Cardiac septum (tissue), 1 donor: Measurements from ENCODE around the gene SLC16A7. TPM values are rescaled to one million over a fixed set of nuclear protein-coding genes. Genes with fewer than 3 reads are reported as not detected.

Experiments
- DNase-seq: peaks from one replicate; pipeline ENCODE4 v3.0.0-alpha.2; 2020; ENCODE audit warnings: low spot score
- intact Hi-C: fragments of 100-400 bp; cut with DNase I; formaldehyde crosslinking; loops from one replicate; pipeline ENCODE4 v1.14.0; 2022
- total RNA-seq: library from RNA; stranded (reverse); fragmentation: NEBNext Ultra II Directional; extraction: Animal tissue kit (Norgen Biotek cat#: 25700); gene quantifications from one replicate; pipeline ENCODE4 v1.2.1, GENCODE V29; 2021
- donor health status: DM: no; HTN: no; CAD: no.

SLC16A7 gene
- total RNA-seq, 1 donor from 2014 or later, result 90.1 TPM

DNA sequence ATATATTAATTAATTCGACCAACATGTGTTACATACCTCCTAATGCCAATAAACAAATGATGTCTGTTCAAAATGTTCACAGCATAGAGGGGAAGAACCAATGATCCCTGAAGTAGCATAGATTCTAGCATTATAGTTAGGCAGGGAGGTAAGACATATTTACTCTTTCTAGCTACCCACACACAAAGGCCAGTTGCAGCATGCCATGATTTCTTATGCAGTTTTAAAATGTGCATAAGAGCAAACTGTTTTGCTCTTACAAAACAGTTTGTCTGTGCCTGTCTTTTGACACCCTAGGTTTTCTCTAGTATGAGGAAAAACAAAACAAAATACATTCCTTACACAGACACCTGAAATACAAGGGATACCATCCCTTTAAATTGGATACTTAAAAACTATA, 61.9 kb downstream of the SLC16A7 start:
- intact Hi-C loops, result no loop called here
- DNase-seq, result no peak

DNA sequence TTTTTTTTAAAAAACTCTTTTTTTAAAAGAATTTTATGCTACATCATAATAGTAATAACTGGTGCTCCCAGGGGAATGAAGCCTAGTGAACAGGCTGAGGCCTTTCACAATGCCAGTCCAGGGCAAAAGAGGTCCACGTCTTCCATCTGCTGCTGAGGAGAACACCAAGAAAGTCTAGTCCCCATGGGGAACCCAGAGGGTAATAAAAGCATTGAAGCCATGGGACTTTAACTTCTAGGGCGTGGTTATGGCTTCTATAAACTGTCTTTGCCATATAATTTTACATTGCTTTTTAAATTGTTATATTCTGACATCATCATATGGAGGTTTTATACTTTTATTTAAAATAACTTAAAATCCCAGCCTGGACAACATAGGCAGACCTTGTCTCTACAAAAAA, 64.3 kb downstream of the SLC16A7 start:
- intact Hi-C loops, result loop anchor here (5.0 kb wide), 1 partner anchor 63 kb away; the partner anchor contains the start of gene SLC16A7
- DNase-seq, result no peak

DNA sequence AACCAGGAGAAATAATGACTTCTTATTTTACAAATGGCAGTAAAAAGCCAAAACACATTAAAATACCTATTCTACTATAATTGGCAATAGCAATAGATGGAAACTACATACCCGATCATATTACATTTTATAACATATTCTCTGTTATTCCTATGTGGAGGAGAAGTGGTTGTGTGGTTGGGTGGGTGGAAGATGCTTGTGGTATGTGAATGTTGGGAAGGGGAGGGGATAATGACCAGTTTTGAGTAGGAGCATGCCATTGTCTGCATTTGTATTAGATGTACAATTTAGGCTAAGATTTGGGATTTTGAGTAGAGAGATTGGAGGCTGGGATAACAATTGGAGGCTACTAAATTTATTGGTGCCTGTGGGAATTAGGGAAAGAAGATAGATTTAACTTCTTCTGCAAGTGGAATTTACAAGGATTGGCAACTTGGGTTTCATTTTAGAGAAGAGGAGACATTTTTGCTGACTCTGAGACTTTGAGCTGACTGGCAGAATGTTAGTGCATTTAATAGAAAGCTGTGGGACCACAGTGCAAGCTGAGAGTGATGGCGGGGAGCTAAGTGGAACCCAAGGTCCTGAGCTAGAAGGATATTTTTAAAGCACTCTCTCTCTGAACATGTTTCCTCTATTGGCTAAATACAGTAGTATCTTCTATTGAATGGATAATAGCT, 65.2 kb downstream of the SLC16A7 start:
- intact Hi-C loops, result loop anchor here (5.0 kb wide), 1 partner anchor 64 kb away; the partner anchor contains the start of gene SLC16A7
- DNase-seq, result no peak

DNA sequence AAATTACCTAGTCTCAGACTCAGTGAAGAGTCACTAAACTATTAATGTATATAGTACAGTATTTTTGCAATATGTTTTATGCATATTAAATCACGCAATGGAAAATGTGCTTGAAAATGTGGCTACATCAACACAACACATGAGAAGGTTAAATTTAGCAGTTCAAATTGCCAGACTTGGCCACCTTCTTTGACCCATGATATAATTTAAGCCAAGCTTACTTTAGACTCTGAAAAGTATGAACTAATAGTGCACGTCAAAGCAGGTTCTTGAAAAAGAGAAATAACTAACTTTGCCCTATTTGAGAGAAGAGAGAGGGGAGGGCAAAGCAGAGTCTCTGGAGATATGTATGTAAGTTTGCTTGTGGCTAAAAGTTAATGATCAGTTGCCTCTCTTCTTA, 68.7 kb downstream of the SLC16A7 start:
- DNase-seq, result no peak
- intact Hi-C loops, result loop anchor here (5.0 kb wide), 1 partner anchor 67 kb away; the partner anchor contains the start of gene SLC16A7

DNA sequence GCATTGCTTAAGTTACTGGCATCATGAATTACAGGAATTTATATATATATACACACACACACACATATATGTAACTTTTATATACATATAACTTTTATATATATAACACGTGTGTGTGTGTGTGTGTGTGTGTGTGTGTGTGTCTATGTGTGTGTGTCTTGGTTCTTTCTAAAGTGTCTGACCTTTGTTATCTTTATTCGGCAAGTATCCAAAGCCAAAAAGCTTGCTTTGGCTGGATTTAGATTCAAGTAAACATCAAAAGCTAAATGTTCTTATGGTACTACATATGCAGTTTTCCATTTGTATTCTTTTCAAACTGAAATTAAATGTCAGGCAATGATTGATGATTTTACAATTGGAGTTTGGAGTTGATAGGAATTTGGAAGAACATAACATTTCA, 69.9 kb downstream of the SLC16A7 start:
- no peak for DNase-seq
- intact Hi-C loops, result no loop called here

DNA sequence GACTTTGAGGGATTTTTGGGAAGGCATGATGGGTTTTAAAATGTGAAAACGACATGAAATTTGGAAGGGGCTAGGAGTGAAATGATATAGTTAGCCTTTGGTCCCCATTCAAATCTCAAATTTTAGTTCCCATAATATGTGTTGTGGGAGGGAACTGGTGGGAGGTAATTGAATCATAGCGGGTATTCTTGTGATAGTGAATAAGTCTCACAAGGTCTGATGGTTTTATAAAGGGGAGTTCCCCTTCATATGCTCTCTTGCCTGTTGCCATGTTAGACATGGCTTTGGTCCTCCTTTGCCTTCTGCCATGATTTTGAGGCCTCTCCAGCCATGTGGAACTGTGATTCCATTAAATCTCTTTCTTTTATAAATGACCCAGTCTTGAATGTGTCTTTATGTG, 72.8 kb downstream of the SLC16A7 start:
- intact Hi-C loops, result no loop called here
- no peak for DNase-seq

DNA sequence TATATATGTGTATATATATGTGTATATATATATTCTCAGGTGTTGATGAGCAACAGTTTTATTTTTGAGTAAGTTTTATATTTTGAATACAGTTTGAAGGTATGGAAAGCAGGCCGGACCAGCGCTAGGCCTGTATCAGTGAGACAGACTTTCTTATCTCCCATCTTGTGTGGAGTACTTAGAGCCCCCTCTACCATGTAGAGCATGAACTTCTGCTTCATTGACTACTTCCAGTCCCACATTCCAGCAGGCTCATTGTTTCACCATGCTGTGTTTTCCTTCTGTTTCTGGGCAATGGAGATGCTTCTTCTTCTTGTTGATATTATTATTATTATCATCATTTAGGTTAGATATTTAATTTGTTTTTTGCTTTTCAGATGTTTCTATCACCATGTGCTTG, 76.4 kb downstream of the SLC16A7 start:
- DNase-seq, result no peak
- intact Hi-C loops, result no loop called here

DNA sequence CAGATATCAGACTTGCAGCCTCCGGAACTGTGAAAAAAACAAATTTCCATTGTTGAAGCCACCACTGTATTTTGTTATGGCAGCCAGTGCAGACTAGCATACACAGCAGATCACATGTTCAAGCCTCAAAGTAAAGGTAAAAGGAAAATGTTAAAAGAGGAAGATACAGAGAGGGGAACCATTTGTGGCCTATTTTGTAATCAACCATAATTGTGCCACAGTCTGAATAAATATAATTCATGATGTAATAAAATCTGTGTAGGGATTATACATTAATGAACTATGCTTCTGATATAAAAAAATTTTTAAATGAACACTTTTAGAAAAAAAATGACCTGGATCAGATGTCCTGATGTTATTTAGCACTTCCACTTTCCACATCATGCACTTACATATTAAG, 79.6 kb downstream of the SLC16A7 start:
- DNase-seq, result no peak
- intact Hi-C loops, result no loop called here

DNA sequence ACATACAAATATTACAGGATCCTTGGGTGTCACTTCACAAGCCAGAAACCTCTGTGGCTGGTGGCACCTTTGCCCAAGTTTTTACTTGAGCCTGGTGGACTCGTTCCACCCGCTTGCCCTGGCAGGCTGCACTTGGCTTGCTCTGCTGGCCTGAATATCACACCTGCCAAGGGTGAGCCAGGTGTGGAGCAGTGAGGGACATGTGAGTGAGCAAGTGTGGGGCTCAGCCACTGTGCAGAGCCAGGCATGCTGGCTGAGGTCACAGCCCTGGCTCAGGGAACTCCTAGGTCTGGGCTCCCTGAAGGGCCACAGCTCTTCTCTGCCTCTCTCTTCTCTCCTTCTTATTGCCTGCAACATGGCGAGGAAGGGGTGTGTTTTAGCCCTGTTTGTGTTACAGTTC, 82.0 kb downstream of the SLC16A7 start:
- intact Hi-C loops, result no loop called here
- DNase-seq, result no peak

DNA sequence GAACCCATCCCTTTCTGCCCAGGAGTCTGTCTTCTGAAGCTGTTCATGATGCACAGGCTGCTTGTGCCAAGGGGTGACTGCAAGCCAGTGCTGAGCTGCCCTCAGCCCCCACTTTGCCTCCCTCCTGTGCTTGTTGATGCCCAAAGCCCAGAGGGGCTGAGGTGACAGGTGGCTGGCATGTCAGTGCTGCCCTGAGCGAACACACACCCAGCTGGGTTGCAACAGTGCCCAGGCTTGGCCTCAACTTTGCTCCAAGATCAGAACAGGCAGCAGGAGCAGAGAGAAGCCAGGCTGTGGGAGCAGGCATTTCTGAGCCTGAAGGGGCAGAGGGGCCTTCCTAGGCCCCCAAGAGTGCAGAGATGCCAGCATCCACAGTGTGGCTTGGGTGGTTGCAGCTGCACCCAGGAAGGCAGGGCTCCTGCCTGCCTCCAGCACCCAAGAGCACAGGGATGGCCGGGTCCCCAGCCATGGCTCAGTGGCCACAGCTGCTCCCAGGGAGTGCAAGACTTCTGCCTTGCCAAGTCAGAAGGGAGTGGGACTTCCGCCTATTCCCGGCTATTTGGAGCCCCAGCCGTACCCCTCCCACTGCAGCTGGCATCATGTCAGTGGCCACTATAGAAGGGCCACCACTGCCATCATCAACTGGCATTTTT, 83.1 kb downstream of the SLC16A7 start:
- intact Hi-C loops, result no loop called here
- no peak for DNase-seq

DNA sequence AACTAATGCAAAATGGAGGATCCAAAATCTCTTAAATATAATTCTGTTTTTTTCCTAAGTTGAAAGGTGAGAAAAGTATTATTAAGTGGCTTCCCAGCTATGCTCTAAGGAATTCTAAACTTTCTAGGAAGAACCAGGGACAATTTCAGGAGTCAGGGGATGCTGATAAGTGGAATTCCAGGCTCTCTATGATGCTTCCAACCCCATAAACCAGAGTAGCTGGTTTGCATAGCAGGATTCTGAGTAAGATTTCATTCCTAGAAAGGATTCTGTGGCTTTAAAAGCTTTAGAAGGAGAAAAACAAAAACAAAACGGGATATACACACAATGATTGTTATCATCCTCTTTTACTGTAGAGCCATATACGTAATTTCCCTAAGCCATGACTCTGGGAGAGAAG, 93.9 kb downstream of the SLC16A7 start:
- intact Hi-C loops, result no loop called here
- DNase-seq, result no peak

DNA sequence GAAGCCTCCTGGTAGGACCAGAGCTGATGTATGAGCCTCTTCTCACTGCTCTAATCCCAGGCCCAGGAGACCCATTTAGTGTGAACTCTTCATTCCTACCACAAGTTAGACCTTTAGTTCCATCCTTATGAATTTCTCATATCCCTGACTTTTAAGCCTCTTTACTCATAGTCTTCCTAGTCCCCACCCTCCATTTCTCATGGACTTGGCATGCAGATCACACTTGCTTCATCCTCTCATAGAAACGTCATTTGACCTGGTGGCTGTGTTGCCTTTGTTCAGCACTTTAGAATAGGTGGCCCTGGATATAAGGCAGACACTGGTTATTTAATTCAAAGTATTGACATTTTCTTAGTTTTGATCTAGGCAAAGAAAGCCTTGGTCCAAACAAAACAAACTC, 99.5 kb downstream of the SLC16A7 start:
- DNase-seq, result no peak
- intact Hi-C loops, result no loop called here

DNA sequence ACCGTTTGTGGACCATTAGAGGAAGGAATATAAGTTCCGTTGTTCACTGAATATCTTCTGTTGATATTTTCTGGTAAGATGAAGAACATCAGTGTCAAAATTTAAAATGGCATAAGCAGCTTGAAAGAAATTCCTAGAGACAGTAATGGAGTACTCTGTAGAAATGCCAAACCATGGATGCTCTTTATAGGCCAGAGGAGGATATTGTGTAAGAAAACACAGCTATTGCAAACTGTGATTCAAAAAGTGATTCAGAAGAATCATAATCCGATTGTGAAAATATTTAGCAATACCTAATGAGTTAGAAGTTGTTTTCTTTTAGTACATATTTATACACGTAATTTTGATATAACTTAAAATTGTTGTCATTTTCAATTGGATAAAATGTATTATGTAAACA, 102.8 kb downstream of the SLC16A7 start:
- intact Hi-C loops, result no loop called here
- no peak for DNase-seq

DNA sequence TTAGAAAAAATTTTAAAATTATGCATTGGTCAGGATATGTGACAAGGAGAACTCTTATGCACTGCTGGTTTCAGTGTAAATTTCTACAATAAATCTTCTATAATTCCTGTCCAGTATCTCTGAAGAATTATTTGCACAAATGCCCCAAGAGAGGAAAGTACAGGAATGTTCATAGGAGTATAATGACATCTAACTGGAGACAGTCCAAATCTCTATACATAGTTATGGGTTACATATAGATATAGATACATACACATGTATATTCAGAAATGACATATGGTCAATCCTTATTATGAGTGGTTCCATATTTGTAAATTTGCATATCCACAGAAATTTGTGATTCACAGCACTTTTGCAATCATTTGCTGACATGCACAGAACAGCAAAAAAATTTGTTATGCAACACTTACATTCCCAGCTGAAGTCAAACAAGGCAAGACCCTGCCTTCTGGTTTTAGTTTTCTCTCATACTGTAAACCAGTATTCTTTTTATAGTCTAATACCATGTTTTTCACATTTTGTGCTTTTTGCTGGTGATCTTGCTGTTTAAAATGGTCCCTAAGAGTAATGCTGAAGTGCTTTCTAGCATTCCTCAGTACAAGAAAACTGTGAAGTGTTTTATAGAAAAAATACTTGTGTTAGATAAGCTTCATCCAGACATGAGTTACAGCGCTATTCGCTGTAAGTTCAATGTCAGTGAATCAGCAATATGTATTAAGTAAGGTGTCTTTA, 103.8 kb downstream of the SLC16A7 start:
- no peak for DNase-seq
- intact Hi-C loops, result no loop called here

DNA sequence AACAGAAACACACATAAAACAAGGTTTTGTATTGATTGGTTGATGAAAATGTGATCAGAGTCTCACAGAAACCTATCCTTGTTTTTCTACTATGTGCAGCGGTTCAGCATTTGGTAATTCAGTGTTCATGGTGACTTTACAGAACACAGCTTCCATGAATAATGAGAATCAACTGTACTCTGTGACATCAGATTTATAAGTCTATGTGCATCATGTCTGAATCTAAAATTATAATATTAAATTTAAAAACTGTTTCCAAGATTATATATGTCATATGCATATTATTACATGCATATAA, 104.3 kb downstream of the SLC16A7 start:
- no peak for DNase-seq
- intact Hi-C loops, result no loop called here

DNA sequence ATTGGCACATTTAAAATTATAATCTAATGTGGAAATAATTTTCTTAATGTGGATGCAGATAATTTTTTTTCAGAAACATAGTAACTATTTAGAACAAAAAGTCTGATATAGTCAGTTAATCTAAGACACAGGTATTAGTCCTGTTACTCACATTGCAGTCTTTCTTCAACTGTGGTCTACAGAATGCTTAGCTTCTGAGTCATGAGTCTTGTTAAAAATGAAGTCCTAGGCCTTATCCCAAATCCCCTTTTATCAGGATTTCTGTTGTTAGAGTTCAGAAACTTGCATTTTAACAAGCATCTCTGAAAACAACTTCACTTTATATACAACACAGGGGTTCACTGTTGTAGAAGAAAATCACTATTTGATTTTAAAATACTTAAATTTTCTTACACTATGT, 112.2 kb downstream of the SLC16A7 start:
- intact Hi-C loops, result no loop called here
- no peak for DNase-seq

DNA sequence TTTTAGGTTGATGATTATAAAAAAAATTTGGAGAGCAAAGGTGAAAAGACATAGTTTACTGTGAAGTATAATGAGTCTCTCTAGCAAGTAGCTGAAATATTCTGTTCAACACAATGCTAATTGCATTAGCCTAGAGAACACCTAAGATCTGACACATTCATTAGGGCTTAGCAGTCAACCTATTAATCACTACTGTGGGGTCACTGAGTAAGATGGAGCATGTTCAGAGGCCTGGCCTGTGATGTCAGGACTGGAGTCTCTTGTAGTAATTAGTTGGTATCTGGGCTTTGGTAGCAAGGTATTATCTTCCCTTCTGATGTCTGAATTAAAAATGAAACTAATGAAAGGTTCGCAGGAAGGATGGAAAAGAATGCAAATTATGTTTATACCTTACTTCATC, 112.7 kb downstream of the SLC16A7 start:
- no peak for DNase-seq
- intact Hi-C loops, result no loop called here

DNA sequence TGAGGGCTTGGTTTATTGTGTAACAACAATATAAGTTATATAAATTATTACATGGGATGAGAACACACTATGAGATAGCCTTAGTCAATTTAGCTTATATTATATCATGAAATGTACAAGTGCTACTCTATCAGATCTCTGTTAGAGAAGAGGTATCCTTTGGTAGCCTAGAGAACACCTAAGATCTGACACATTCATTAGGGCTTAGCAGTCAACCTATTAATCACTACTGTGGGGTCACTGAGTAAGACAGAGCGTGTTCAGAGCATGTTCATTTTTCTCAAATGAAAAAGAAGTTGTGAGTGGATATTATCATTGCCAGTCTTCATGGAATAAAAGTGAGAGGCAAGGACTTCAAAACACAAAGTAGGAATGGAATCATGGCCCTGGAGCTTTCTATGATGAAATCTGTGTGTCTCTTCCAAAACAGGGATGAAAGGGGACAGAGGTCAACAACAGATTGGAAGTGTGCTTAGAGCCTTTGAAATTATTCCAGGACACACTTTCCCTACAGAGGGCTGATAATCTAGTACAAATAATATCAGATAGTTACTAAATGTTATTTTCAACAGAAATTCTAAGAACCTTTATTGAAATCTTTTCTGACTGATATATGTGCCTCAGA, 114.3 kb downstream of the SLC16A7 start:
- intact Hi-C loops, result no loop called here
- DNase-seq, result no peak

DNA sequence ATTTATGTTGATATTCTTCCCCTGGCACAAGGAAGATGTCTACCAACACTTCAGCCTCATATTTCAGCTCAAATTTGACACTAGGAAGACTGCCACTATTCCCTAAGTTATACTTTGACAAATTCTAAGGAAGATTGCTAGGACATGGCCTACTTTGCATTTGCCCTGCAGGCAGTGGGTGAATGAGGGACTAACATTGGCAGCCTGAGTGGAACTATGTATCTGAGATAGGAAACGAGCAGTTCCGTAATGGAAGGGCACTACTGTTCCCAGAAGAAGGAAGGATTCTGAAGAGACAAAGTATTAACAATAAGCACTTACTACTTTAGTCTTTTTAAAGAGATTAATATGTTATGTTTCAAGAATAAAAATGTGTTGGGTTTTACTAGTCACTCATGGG, 115.1 kb downstream of the SLC16A7 start:
- DNase-seq, result no peak
- intact Hi-C loops, result no loop called here

DNA sequence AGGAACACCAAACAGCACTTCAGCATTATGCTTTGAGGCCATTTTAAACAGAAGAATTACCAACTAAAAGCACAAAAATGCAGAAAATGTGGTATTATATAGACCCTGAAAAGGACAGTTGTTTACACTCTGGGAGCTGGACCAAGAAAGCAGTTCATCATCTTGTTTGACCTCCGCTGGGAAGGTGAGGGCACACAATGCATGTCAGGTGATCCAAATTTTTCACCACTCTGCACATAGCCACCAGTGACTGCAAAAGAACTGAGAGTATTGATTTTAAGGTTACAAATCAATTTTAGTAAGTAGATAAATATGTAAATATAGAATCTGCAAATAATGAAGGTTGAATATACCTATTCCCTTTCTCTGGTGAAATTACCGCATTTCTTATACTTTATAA, 119.6 kb downstream of the SLC16A7 start:
- DNase-seq, result no peak
- intact Hi-C loops, result no loop called here

DNA sequence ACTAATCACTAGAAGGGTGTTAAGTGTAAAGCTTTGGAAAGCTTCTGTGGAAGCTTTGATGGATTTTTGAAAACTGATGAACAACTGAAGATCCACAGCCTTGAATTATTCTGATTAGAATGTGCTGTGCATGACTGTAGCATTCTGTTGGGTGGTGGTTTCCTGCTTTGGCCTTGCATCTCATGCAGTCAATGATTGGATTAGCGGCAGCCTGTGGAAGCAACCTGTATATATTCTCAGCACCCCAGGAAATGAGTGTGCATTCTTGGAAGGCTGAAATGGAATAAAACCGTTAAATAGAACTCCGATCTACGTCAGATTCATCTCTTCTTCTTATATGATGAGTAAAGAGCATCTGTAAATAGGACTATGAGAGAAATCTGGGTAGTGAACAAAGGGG, 120.2 kb downstream of the SLC16A7 start:
- intact Hi-C loops, result no loop called here
- DNase-seq, result no peak
